Fibroblast of skin of left biceps (primary cell): ENCODE measurements around the gene IL11RA.

ENCODE experiments used
- DNase-seq, 2 experiments: peaks; one replicate each; pipeline ENCODE4 v3.0.0-alpha.2; 2013; ENCODE audit warnings: low read depth in 2 of 2

IL11RA gene

GRCh38 chr9:34653151-34654072 lies 1.4 kb downstream of the IL11RA start:
- no peak for DNase-seq

GRCh38 chr9:34654323-34655051 lies 2.5 kb downstream of the IL11RA start:
- DNase-seq: peak; percentile 76 to 78

GRCh38 chr9:34655394-34655793 lies 3.4 kb downstream of the IL11RA start:
- no peak for DNase-seq

GRCh38 chr9:34656992-34657391 lies 5.0 kb downstream of the IL11RA start:
- no peak for DNase-seq

GRCh38 chr9:34658461-34658860 lies 6.5 kb downstream of the IL11RA start:
- no peak for DNase-seq

- no peak for DNase-seq
Measured at GRCh38 chr9:34659592-34660253, 7.7 kb downstream of the IL11RA start.

- DNase-seq: no peak
Measured at GRCh38 chr9:34662526-34663302, 10.7 kb downstream of the IL11RA start, which contains the start of gene CCL27. CCL27 (minus strand) TSS chr9:34662657; CDS start chr9:34662633, 24 bp downstream.

GRCh38 chr9:34663303-34663605 lies 11.3 kb downstream of the IL11RA start:
- DNase-seq: no peak

GRCh38 chr9:34664281-34665066 lies 12.5 kb downstream of the IL11RA start:
- no peak for DNase-seq

- DNase-seq: no peak
Measured at GRCh38 chr9:34665067-34665380, 13.0 kb downstream of the IL11RA start.

GRCh38 chr9:34665381-34666250 lies 13.6 kb downstream of the IL11RA start:
- peak; percentile 79 to 87 for DNase-seq

GRCh38 chr9:34669809-34670562 lies 18.0 kb downstream of the IL11RA start:
- no peak for DNase-seq

GRCh38 chr9:34671307-34671706 lies 19.3 kb downstream of the IL11RA start:
- DNase-seq: no peak

- no peak for DNase-seq
Measured at GRCh38 chr9:34674440-34674839, 22.5 kb downstream of the IL11RA start.

- DNase-seq: peak in 1 of 2 experiments; percentile 38
Measured at GRCh38 chr9:34675048-34675714, 23.2 kb downstream of the IL11RA start.

GRCh38 chr9:34675869-34676268 lies 23.9 kb downstream of the IL11RA start:
- DNase-seq: no peak

GRCh38 chr9:34684145-34684544 lies 32.2 kb downstream of the IL11RA start:
- no peak for DNase-seq

- DNase-seq: no peak
Measured at GRCh38 chr9:34684816-34685215, 32.8 kb downstream of the IL11RA start.

- no peak for DNase-seq
Measured at GRCh38 chr9:34685591-34685990, 33.6 kb downstream of the IL11RA start.
